ENCODE measurements around the gene LRRC74A. TPM values are rescaled to one million over a fixed set of nuclear protein-coding genes. Genes with fewer than 3 reads are reported as not detected.
A peak's percentile ranks its signal among the peaks of the same experiment; 100 is the strongest.
"Not testable (repeated sequence)": the region's sequence is repeated elsewhere in the genome, so short reads cannot be mapped to it uniquely, and the experiment has no call there.

The LRRC74A gene
- total and polyA plus RNA-seq, 2 of the 4 experiments (the other 2 are of a cell fraction): not detected

DNA sequence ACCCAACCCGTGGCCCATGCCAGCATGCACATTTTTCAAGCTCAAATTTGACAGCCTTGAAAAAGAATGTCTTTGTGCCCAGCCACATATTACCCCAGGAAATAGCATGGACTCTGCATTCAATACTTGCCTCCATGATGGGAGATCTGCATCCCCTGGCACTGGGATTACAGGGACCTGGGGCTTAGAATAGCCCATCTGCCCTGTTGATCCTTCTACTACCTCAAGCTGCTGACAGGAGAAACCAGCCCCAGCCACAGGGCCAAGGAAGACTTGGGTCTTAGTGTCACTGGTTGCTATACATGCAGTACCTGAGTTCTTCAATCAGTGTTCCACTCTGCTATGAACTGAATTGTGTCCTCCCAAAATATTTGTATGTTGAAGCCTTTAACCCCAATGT, 85.3 kb downstream of the LRRC74A start:
- H3K4ac ChIP-seq (ENCODE audit: low read depth, low read length): no peak overlapping the region
- ChIA-PET POLR2A (ENCODE audit: unreplicated experiment) (no interaction called here), CTCF (no interaction called here)
- no peak overlapping the region for H4K8ac ChIP-seq (ENCODE audit: low read depth in 2 of 2, low read length in 2 of 2)
- H4K20me1 ChIP-seq (ENCODE audit: insufficient read depth, low read length): no peaks in the 10 kb centered on the region
- WGBS, 2 experiments (ENCODE audit: extremely low coverage in 2 of 2, insufficient read length in 1 of 2): no CpG with 5 or more reads among the region's 1 CpG
- TF ChIP-seq MAFK (IDR thresholded peaks at IDR 0.05; ENCODE audit: low read depth, low read length) (no peak), FOS (IDR thresholded peaks at IDR 0.05; ENCODE audit: low read depth, low read length) (no peak), MAZ (IDR thresholded peaks at IDR 0.05; ENCODE audit: borderline replicate concordance, low read depth, low read length) (no peak), BHLHE40 (IDR thresholded peaks at IDR 0.05; ENCODE audit: low read depth, low read length) (no peak), RFX5 (IDR thresholded peaks at IDR 0.05; ENCODE audit: low read depth, low read length) (no peak)
- TF ChIP-seq, protein P1, sequence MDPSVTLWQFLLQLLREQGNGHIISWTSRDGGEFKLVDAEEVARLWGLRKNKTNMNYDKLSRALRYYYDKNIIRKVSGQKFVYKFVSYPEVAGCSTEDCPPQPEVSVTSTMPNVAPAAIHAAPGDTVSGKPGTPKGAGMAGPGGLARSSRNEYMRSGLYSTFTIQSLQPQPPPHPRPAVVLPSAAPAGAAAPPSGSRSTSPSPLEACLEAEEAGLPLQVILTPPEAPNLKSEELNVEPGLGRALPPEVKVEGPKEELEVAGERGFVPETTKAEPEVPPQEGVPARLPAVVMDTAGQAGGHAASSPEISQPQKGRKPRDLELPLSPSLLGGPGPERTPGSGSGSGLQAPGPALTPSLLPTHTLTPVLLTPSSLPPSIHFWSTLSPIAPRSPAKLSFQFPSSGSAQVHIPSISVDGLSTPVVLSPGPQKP (IDR thresholded peaks at IDR 0.05; ENCODE audit: borderline replicate concordance, low read depth, low read length): no peak
- peaks cover 0 to 14% of the 10 kb centered on the region in 2 experiments; a peak in 1 of 4 replicates for H3K79me1 ChIP-seq (ENCODE audit: low read depth in 1 of 2, low read length in 2 of 2)
- no TSS peak for BruUV-seq (replicated peaks)
- in situ Hi-C loops (cut with MboI; ENCODE audit: low sequenced_read_pairs) (loop anchor here (5.0 kb wide), 2 partner anchors 111 to 151 kb away; no protein-coding TSS in a partner anchor), intact Hi-C loops (cut with micrococcal nuclease) (no loop called here), dilution Hi-C loops (cut with HindIII; ENCODE audit: low sequenced_read_pairs, unreplicated experiment) (no loop called here)
- ATAC-seq (ENCODE audit: low read depth) (no peak), DNase-seq (no peak)
- no peak overlapping the region for H3K9ac ChIP-seq (ENCODE audit: low read depth, low read length)
- H3K4me3 ChIP-seq (ENCODE audit: insufficient read depth, low read depth, low read length): no peak overlapping the region
- H3K14ac ChIP-seq (replicated peaks; ENCODE audit: low read depth, low read length): no peak overlapping the region
- no peak overlapping the region for H3K4me2 ChIP-seq (ENCODE audit: low read depth, low read length)
- no peak overlapping the region for H2BK5ac ChIP-seq (ENCODE audit: low read depth, low read length, poor library complexity, severe bottlenecking)
- no peak overlapping the region for H3K23ac ChIP-seq (ENCODE audit: low read depth, low read length)
- no peak overlapping the region for H2AFZ ChIP-seq (replicated peaks; ENCODE audit: low read length, poor library complexity)
- H3K18ac ChIP-seq (ENCODE audit: low read depth, low read length): no peak overlapping the region
- no peaks in the 10 kb centered on the region for H3K9me3 ChIP-seq (ENCODE audit: control insufficient read depth, insufficient read depth, low read length)
- no peak overlapping the region for H3K56ac ChIP-seq (ENCODE audit: extremely low read depth, insufficient read depth, low read length)
- H2AK5ac ChIP-seq (ENCODE audit: low read depth, low read length): peak overlapping the region; percentile 18; the same call in 1 of the 2 replicates
- no peak overlapping the region for H3K27ac ChIP-seq (ENCODE audit: insufficient read depth, low read length)
- H2BK20ac ChIP-seq (ENCODE audit: low read depth, low read length): no peak overlapping the region
- no peaks in the 10 kb centered on the region for H3K27me3 ChIP-seq (ENCODE audit: control insufficient read depth, insufficient read depth, low read length)
- no peak overlapping the region for H4K5ac ChIP-seq (ENCODE audit: low read depth, low read length)
- no peak overlapping the region for H4K91ac ChIP-seq (ENCODE audit: insufficient read depth, low read depth, low read length)
- no peak overlapping the region for H2AK9ac ChIP-seq (replicated peaks; ENCODE audit: low read depth, low read length, poor library complexity)
- H2BK15ac ChIP-seq (ENCODE audit: low read depth, low read length): no peak overlapping the region
- H3K9me1 ChIP-seq (ENCODE audit: insufficient read depth, low read length): peaks cover 8% of the 10 kb centered on the region; the same call in 1 of the 2 replicates
- no peaks in the 10 kb centered on the region for H3K36me3 ChIP-seq (ENCODE audit: control insufficient read depth, insufficient read depth, low read length)
- no peak overlapping the region; the same call in 1 of the 2 replicates for H2BK120ac ChIP-seq (ENCODE audit: low read depth, low read length)
- H3K4me1 ChIP-seq (ENCODE audit: control insufficient read depth, insufficient read depth, low read length): peaks cover 6% of the 10 kb centered on the region

DNA sequence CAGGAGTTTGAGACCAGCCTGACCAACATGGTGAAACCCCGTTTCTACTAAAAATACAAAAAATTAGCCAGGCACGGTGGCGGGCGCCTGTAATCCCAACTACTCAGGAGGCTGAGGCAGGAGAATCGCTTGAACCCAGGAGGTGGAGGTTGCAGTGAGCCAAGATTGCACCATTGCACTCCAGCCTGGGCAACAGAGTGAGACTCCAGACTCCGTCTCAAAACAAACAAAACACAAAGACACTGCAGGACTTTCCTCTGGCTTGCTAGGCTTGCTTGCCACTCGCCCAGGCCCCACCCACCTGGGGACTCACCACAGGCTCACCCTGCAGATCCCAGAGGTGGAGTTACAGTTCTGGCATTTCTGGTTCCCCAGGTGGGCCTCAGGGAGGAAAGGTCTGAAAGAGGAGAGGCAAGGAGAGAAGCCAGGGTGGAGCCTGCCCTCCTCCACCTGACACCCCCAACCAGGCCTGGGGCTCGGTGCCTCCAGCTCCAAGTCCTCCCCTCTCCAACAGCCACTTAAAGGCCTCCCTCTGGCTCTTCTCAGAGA, 88.4 kb downstream of the LRRC74A start:
- ATAC-seq (ENCODE audit: low read depth); H3K27ac ChIP-seq (ENCODE audit: insufficient read depth, low read length); H4K20me1 ChIP-seq (ENCODE audit: insufficient read depth, low read length); POLR2A ChIA-PET (ENCODE audit: unreplicated experiment); H3K9me3 ChIP-seq (ENCODE audit: control insufficient read depth, insufficient read depth, low read length); H3K18ac ChIP-seq (ENCODE audit: low read depth, low read length); H3K9ac ChIP-seq (ENCODE audit: low read depth, low read length); H4K91ac ChIP-seq (ENCODE audit: insufficient read depth, low read depth, low read length); dilution Hi-C loops (cut with HindIII; ENCODE audit: low sequenced_read_pairs, unreplicated experiment); BruUV-seq (replicated peaks); DNase-seq; H4K8ac ChIP-seq (ENCODE audit: low read depth in 2 of 2, low read length in 2 of 2); H2BK15ac ChIP-seq (ENCODE audit: low read depth, low read length); H3K23ac ChIP-seq (ENCODE audit: low read depth, low read length); intact Hi-C loops (cut with micrococcal nuclease); H3K14ac ChIP-seq (replicated peaks; ENCODE audit: low read depth, low read length); H2BK5ac ChIP-seq (ENCODE audit: low read depth, low read length, poor library complexity, severe bottlenecking); H3K36me3 ChIP-seq (ENCODE audit: control insufficient read depth, insufficient read depth, low read length); H4K5ac ChIP-seq (ENCODE audit: low read depth, low read length); H3K4me3 ChIP-seq (ENCODE audit: insufficient read depth, low read depth, low read length); H3K27me3 ChIP-seq (ENCODE audit: control insufficient read depth, insufficient read depth, low read length); H3K56ac ChIP-seq (ENCODE audit: extremely low read depth, insufficient read depth, low read length); H3K4me2 ChIP-seq (ENCODE audit: low read depth, low read length): not testable (repeated sequence)
- CTCF ChIA-PET: interaction anchor here (1.6 to 2.3 kb wide), 3 partner anchors 122 to 145 kb away, joined by 12 to 15 read pairs (median 15); no protein-coding TSS in a partner anchor
- peak overlapping the region; percentile 47; the same call in 1 of the 2 replicates for H2AK5ac ChIP-seq (ENCODE audit: low read depth, low read length)
- peak overlapping the region; percentile 23 for H2AK9ac ChIP-seq (replicated peaks; ENCODE audit: low read depth, low read length, poor library complexity)
- peak overlapping the region; percentile 4; the same call in 1 of the 2 replicates for H2BK20ac ChIP-seq (ENCODE audit: low read depth, low read length)
- peaks cover 28% of the 10 kb centered on the region for H3K4me1 ChIP-seq (ENCODE audit: control insufficient read depth, insufficient read depth, low read length)
- peak overlapping the region; percentile 44 for H3K4ac ChIP-seq (ENCODE audit: low read depth, low read length)
- WGBS, 2 experiments (ENCODE audit: extremely low coverage in 2 of 2, insufficient read length in 1 of 2): no CpG with 5 or more reads among the region's 8 CpGs
- H3K79me1 ChIP-seq (ENCODE audit: low read depth in 1 of 2, low read length in 2 of 2): peaks cover 0 to 21% of the 10 kb centered on the region in 2 experiments; a peak in 1 of 4 replicates
- H2BK120ac ChIP-seq (ENCODE audit: low read depth, low read length): peak overlapping the region; percentile 7; the same call in 1 of the 2 replicates
- in situ Hi-C loops (cut with MboI; ENCODE audit: low sequenced_read_pairs): loop anchor here (5.0 kb wide), 2 partner anchors 108 to 148 kb away; no protein-coding TSS in a partner anchor
- peaks cover 16% of the 10 kb centered on the region for H3K9me1 ChIP-seq (ENCODE audit: insufficient read depth, low read length)
- H2AFZ ChIP-seq (replicated peaks; ENCODE audit: low read length, poor library complexity): peak overlapping the region; percentile 70

Data from IMR-90 (cell line).